Measurements from ENCODE around the gene TJP1.
"Not testable (repeated sequence)": the region's sequence is repeated elsewhere in the genome, so short reads cannot be mapped to it uniquely, and the experiment has no call there.

Gene TJP1

GRCh38 chr15:29838352-29839010 lies 16.2 kb upstream of the TJP1 start:
- DNase-seq (ENCODE audit: low spot score) = no peak

GRCh38 chr15:29835301-29835700 lies 13.0 kb upstream of the TJP1 start:
- no peak for DNase-seq (ENCODE audit: low spot score)

- no peak for DNase-seq (ENCODE audit: low spot score)
Observed at GRCh38 chr15:29832709-29833108, 10.4 kb upstream of the TJP1 start.

- no peak for DNase-seq (ENCODE audit: low spot score)
Observed at GRCh38 chr15:29826908-29827820, 4.9 kb upstream of the TJP1 start.

GRCh38 chr15:29825227-29825626 lies 3.0 kb upstream of the TJP1 start:
- DNase-seq (ENCODE audit: low spot score) = no peak

GRCh38 chr15:29822684-29823459 lies 604 bp upstream of the TJP1 start:
- DNase-seq (ENCODE audit: low spot score) = no peak

GRCh38 chr15:29821416-29822099 lies 710 bp downstream of the TJP1 start:
- no peak for DNase-seq (ENCODE audit: low spot score)

GRCh38 chr15:29820394-29821154 lies 1.7 kb downstream of the TJP1 start:
- DNase-seq (ENCODE audit: low spot score) = no peak

- no peak for DNase-seq (ENCODE audit: low spot score)
Observed at GRCh38 chr15:29819979-29820378, 2.3 kb downstream of the TJP1 start.

- no peak for DNase-seq (ENCODE audit: low spot score)
Observed at GRCh38 chr15:29818141-29818540, 4.1 kb downstream of the TJP1 start.

GRCh38 chr15:29817455-29817854 lies 4.8 kb downstream of the TJP1 start:
- DNase-seq (ENCODE audit: low spot score) = not testable (repeated sequence)

GRCh38 chr15:29815000-29815710 lies 7.1 kb downstream of the TJP1 start:
- no peak for DNase-seq (ENCODE audit: low spot score)

GRCh38 chr15:29813009-29813408 lies 9.3 kb downstream of the TJP1 start:
- DNase-seq (ENCODE audit: low spot score) = no peak

GRCh38 chr15:29812384-29812694 lies 9.9 kb downstream of the TJP1 start:
- no peak for DNase-seq (ENCODE audit: low spot score)

- no peak for DNase-seq (ENCODE audit: low spot score)
Observed at GRCh38 chr15:29811691-29812383, 10.4 kb downstream of the TJP1 start.

GRCh38 chr15:29805708-29806104 lies 16.6 kb downstream of the TJP1 start:
- no peak for DNase-seq (ENCODE audit: low spot score)

- no peak for DNase-seq (ENCODE audit: low spot score)
Observed at GRCh38 chr15:29805043-29805707, 17.1 kb downstream of the TJP1 start.

- no peak for DNase-seq (ENCODE audit: low spot score)
Observed at GRCh38 chr15:29802411-29802810, 19.9 kb downstream of the TJP1 start.

GRCh38 chr15:29800491-29801366 lies 21.5 kb downstream of the TJP1 start:
- DNase-seq (ENCODE audit: low spot score) = no peak
